Lower lobe of right lung (tissue), 2 donors: ENCODE data around the gene FRMD3. TPM values are rescaled to one million over a fixed set of nuclear protein-coding genes. Genes with fewer than 3 reads are reported as not detected.
A peak's percentile ranks its signal among the peaks of the same experiment; 100 is the strongest.

ENCODE experiments used
- ATAC-seq, 2 donors: fragments of 200-7000 bp; cut with Tn5 transposase; one replicate each; pipeline ENCODE4 v1.9.1; 2020 to 2022; ENCODE audit warnings: mild to moderate bottlenecking in 2 of 2, moderate library complexity in 2 of 2
- DNase-seq: peaks from one replicate; pipeline ENCODE4 v3.0.0-alpha.2; 2020
- H3K27ac ChIP-seq: fragments of 200-600 bp; one replicate; pipeline ENCODE4 v1.8.0; 2022
- H3K27me3 ChIP-seq: fragments of 200-600 bp; one replicate; pipeline ENCODE4 v1.8.0; 2022; ENCODE audit warnings: low read depth
- H3K36me3 ChIP-seq: fragments of 200-600 bp; one replicate; pipeline ENCODE4 v1.8.0; 2022; ENCODE audit warnings: mild to moderate bottlenecking
- H3K4me1 ChIP-seq: fragments of 200-600 bp; one replicate; pipeline ENCODE4 v1.8.0; 2022
- H3K4me3 ChIP-seq: fragments of 200-600 bp; one replicate; pipeline ENCODE4 v1.8.0; 2022; ENCODE audit warnings: mild to moderate bottlenecking
- H3K9me3 ChIP-seq: fragments of 200-600 bp; one replicate; pipeline ENCODE4 v1.8.0; 2022
- CTCF ChIP-seq: fragments of 200-600 bp; IDR thresholded peaks from one replicate; pipeline ENCODE4 v1.8.0; 2022; ENCODE audit warnings: antibody characterized with exemption, mild to moderate bottlenecking
- intact Hi-C: fragments of 100-400 bp; cut with DNase I; formaldehyde crosslinking; loops from one replicate; pipeline ENCODE4 v1.11.0; 2022
- total RNA-seq: library from RNA; stranded (reverse); fragmentation: NEBNext Ultra II Directional; extraction: Animal tissue kit (Norgen Biotek cat#: 25700); gene quantifications from one replicate; pipeline ENCODE4 v1.2.1, GENCODE V29; 2021
- donor health status: DM: no; HTN: yes; CAD: no; lungs with severe emphysema.

Gene FRMD3
- total RNA-seq, 1 donor from 2014 or later = 9.7 TPM

DNA sequence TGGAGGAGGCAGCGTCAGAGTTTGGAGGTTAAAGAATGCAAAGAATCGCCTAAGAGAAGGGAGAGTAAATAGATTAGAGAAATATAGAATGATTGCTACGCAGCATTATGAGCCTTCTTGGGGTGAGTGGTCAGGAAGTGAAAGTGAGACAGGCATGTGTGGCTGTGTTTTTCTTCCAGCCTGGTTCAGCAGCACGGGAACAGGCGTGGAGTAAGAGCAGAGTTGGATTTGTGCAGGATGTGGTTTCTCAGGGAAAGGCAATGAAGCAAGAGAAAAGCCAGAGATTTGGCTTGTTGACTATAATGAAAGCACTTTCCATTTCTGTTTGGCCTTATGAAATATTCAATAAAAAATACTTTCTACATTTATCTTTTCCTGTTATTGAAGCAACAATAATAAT, 34.3 kb upstream of the FRMD3 start:
- no peak overlapping the region for H3K27ac ChIP-seq
- intact Hi-C loops = no loop called here
- peaks cover 9% of the 10 kb centered on the region for H3K4me1 ChIP-seq
- no peak for DNase-seq
- no peaks in the 10 kb centered on the region for H3K36me3 ChIP-seq
- no peaks in the 10 kb centered on the region for H3K9me3 ChIP-seq
- peak; percentile 37 to 59 for ATAC-seq
- H3K4me3 ChIP-seq = no peak overlapping the region
- no peaks in the 10 kb centered on the region for H3K27me3 ChIP-seq
- TF ChIP-seq CTCF = no peak

DNA sequence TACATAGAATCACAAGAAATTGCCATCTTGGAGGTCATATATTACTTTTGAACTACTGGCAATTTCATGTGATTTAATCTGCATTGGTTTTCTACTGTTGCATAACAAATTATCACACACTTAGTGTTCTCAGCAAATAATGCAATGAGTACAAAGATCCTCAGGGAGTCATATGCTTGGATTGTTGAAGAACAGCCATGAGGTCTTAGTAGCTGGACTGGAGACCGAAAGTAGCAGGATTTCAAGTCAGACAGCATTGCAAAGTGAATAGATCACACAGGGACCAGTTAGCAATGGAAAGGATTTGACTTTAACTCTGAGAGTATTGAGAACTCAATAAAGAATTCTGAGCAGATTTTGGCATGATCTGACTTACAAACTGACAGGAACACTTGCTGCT, 32.2 kb upstream of the FRMD3 start:
- no peaks in the 10 kb centered on the region for H3K27me3 ChIP-seq
- TF ChIP-seq CTCF = no peak
- H3K27ac ChIP-seq = no peak overlapping the region
- H3K4me1 ChIP-seq = peaks cover 9% of the 10 kb centered on the region
- no peaks in the 10 kb centered on the region for H3K36me3 ChIP-seq
- ATAC-seq (peak in 1 of 2 donors; percentile 66), DNase-seq (no peak)
- intact Hi-C loops = no loop called here
- no peaks in the 10 kb centered on the region for H3K9me3 ChIP-seq
- H3K4me3 ChIP-seq = no peak overlapping the region

- intact Hi-C loops = no loop called here
- ATAC-seq (no peak), DNase-seq (no peak)
- peaks cover 9% of the 10 kb centered on the region for H3K4me1 ChIP-seq
- H3K9me3 ChIP-seq = no peaks in the 10 kb centered on the region
- no peaks in the 10 kb centered on the region for H3K36me3 ChIP-seq
- no peak overlapping the region for H3K27ac ChIP-seq
- TF ChIP-seq CTCF = no peak
- no peaks in the 10 kb centered on the region for H3K27me3 ChIP-seq
- H3K4me3 ChIP-seq = no peak overlapping the region
Measured at GRCh38 chr9:83569326-83569725, 31.1 kb upstream of the FRMD3 start.

- H3K4me1 ChIP-seq = no peaks in the 10 kb centered on the region
- H3K36me3 ChIP-seq = no peaks in the 10 kb centered on the region
- TF ChIP-seq CTCF = no peak
- H3K27me3 ChIP-seq = no peaks in the 10 kb centered on the region
- no peak overlapping the region for H3K4me3 ChIP-seq
- no peaks in the 10 kb centered on the region for H3K9me3 ChIP-seq
- H3K27ac ChIP-seq = no peak overlapping the region
- ATAC-seq = no peak
- intact Hi-C loops = no loop called here
- DNase-seq = no peak
Measured at GRCh38 chr9:83563360-83563759, 25.2 kb upstream of the FRMD3 start.

DNA sequence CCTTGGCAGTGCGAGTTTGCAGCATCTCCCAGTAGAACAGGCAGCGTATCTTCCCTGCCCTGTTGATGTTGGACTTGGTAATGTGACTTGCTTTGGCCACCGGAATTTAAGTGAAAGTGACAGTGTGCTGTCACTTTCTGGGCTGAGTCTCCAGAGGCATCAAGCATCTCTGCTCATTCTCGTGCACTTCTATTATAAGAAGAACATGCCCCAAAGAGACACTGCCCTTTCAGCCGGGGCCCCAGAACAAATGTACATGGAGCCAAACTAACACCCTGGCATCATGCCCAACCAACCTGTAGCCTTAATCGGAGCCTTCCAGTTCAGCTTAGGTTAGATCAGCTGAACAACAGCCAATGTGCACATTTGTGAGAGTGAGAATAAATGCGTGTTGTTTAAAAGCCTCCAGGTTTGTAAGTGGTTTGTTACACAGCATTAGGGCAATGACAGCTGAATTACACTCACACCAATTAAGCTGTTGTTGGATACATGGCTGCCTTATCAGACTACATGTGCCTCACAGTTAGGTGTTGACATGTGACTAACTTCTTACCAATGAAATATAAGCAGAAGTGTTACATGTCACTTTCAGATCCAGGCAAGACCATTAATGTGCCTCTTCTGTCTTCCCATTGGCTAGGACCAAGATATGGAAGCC, 22.1 kb upstream of the FRMD3 start:
- intact Hi-C loops = no loop called here
- no peaks in the 10 kb centered on the region for H3K4me1 ChIP-seq
- no peak overlapping the region for H3K27ac ChIP-seq
- H3K4me3 ChIP-seq = no peak overlapping the region
- no peaks in the 10 kb centered on the region for H3K9me3 ChIP-seq
- no peaks in the 10 kb centered on the region for H3K27me3 ChIP-seq
- ATAC-seq (no peak), DNase-seq (no peak)
- TF ChIP-seq CTCF = no peak
- H3K36me3 ChIP-seq = no peaks in the 10 kb centered on the region
